ENCODE data around the gene ABCC11. TPM values are rescaled to one million over a fixed set of nuclear protein-coding genes. Genes with fewer than 3 reads are reported as not detected.

The ABCC11 gene
- total and polyA plus RNA-seq, 2 of the 13 experiments (the other 11 are each of a cell fraction or from before 2014, with no cell fraction given), result 1.0 to 1.4 TPM

GRCh38 chr16:48188449-48189102 is 58.8 kb downstream of the ABCC11 start (continued):
- TF ChIP-seq, protein P1, sequence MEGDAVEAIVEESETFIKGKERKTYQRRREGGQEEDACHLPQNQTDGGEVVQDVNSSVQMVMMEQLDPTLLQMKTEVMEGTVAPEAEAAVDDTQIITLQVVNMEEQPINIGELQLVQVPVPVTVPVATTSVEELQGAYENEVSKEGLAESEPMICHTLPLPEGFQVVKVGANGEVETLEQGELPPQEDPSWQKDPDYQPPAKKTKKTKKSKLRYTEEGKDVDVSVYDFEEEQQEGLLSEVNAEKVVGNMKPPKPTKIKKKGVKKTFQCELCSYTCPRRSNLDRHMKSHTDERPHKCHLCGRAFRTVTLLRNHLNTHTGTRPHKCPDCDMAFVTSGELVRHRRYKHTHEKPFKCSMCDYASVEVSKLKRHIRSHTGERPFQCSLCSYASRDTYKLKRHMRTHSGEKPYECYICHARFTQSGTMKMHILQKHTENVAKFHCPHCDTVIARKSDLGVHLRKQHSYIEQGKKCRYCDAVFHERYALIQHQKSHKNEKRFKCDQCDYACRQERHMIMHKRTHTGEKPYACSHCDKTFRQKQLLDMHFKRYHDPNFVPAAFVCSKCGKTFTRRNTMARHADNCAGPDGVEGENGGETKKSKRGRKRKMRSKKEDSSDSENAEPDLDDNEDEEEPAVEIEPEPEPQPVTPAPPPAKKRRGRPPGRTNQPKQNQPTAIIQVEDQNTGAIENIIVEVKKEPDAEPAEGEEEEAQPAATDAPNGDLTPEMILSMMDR (CRISPR knock-in tag; IDR thresholded peaks at IDR 0.05), result no peak
- TF ChIP-seq ZFY (CRISPR knock-in tag; IDR thresholded peaks at IDR 0.05) (peak; percentile 45; the same call in 1 of the 2 replicates), NFIC (IDR thresholded peaks at IDR 0.05; ENCODE audit: low read length) (0 out of 2 replicates have a peak, but pooled peaks have one; percentile 31), ATAD3A (CRISPR knock-in tag; IDR thresholded peaks at IDR 0.05) (no peak), RERE (CRISPR knock-in tag; IDR thresholded peaks at IDR 0.05; ENCODE audit: low read depth) (peak; percentile 21; the same call in 1 of the 2 replicates), MAFK (conservative IDR thresholded peaks at IDR 0.05 in 1 of 2, IDR thresholded peaks at IDR 0.05 in 1 of 2; ENCODE audit: low read length in 2 of 2) (peak; percentile 41 to 55; a peak in 3 of 4 replicates), ZNF292 (CRISPR knock-in tag; IDR thresholded peaks at IDR 0.05; ENCODE audit: borderline replicate concordance, low read depth) (peak; percentile 38; the same call in 1 of the 2 replicates), AKAP8 (CRISPR knock-in tag; IDR thresholded peaks at IDR 0.05) (no peak), RBM39 (IDR thresholded peaks at IDR 0.05; ENCODE audit: low read depth, low read length, poor library complexity, severe bottlenecking) (no peak), MYNN (CRISPR knock-in tag; IDR thresholded peaks at IDR 0.05; ENCODE audit: low read depth) (no peak), MTERF4 (CRISPR knock-in tag; IDR thresholded peaks at IDR 0.05) (no peak), ZBTB39 (CRISPR knock-in tag; IDR thresholded peaks at IDR 0.05) (no peak), ZNF761 (CRISPR knock-in tag; conservative IDR thresholded peaks at IDR 0.05) (0 out of 2 replicates have a peak, but pooled peaks have one; percentile 21), PHF8 (CRISPR knock-in tag; IDR thresholded peaks at IDR 0.05) (0 out of 2 replicates have a peak, but pooled peaks have one; percentile 23)
- TF ChIP-seq, protein P2, sequence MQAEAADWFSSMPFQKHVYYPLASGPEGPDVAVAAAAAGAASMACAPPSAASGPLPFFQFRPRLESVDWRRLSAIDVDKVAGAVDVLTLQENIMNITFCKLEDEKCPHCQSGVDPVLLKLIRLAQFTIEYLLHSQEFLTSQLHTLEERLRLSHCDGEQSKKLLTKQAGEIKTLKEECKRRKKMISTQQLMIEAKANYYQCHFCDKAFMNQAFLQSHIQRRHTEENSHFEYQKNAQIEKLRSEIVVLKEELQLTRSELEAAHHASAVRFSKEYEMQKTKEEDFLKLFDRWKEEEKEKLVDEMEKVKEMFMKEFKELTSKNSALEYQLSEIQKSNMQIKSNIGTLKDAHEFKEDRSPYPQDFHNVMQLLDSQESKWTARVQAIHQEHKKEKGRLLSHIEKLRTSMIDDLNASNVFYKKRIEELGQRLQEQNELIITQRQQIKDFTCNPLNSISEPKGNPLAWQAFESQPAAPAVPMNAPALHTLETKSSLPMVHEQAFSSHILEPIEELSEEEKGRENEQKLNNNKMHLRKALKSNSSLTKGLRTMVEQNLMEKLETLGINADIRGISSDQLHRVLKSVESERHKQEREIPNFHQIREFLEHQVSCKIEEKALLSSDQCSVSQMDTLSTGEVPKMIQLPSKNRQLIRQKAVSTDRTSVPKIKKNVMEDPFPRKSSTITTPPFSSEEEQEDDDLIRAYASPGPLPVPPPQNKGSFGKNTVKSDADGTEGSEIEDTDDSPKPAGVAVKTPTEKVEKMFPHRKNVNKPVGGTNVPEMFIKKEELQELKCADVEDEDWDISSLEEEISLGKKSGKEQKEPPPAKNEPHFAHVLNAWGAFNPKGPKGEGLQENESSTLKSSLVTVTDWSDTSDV (CRISPR knock-in tag; IDR thresholded peaks at IDR 0.05), result no peak

Measured in HepG2 (cell line).